Ectodermal cell (in vitro differentiated cells): ENCODE measurements around the gene CRYGN.

Source experiments
- H3K27ac ChIP-seq: 2 replicates; pipeline ENCODE4 v1.7.0; 2013; ENCODE audit warnings: mild to moderate bottlenecking, low read depth, low read length; ENCODE audit not compliant: insufficient read depth, poor library complexity, severe bottlenecking
- H3K27me3 ChIP-seq: 2 replicates; pipeline ENCODE4 v1.7.0; 2013; ENCODE audit warnings: mild to moderate bottlenecking, low read length; ENCODE audit not compliant: insufficient read depth, control insufficient read depth, poor library complexity, severe bottlenecking
- H3K36me3 ChIP-seq: one replicate; pipeline ENCODE4 v1.7.0; 2013; ENCODE audit warnings: low read length; ENCODE audit not compliant: control insufficient read depth, insufficient read depth
- H3K4me1 ChIP-seq: one replicate; pipeline ENCODE4 v1.7.0; 2013; ENCODE audit warnings: low read length; ENCODE audit not compliant: control insufficient read depth, insufficient read depth
- H3K4me3 ChIP-seq: 2 replicates; pipeline ENCODE4 v1.7.0; 2013; ENCODE audit warnings: low read depth, low read length, control low read depth; ENCODE audit not compliant: insufficient read depth
- H3K9me3 ChIP-seq: 2 replicates; pipeline ENCODE4 v1.7.0; 2013; ENCODE audit warnings: mild to moderate bottlenecking, low read length, moderate library complexity; ENCODE audit not compliant: control insufficient read depth
- WGBS, 2 experiments: methylation state at CpG; one replicate each; pipeline ENCODE4 v1.1.7; 2013; ENCODE audit warnings: missing lambda C conversion rate in 2 of 2; 5-methylcytosine and 5-hydroxymethylcytosine counted together

CRYGN gene

DNA sequence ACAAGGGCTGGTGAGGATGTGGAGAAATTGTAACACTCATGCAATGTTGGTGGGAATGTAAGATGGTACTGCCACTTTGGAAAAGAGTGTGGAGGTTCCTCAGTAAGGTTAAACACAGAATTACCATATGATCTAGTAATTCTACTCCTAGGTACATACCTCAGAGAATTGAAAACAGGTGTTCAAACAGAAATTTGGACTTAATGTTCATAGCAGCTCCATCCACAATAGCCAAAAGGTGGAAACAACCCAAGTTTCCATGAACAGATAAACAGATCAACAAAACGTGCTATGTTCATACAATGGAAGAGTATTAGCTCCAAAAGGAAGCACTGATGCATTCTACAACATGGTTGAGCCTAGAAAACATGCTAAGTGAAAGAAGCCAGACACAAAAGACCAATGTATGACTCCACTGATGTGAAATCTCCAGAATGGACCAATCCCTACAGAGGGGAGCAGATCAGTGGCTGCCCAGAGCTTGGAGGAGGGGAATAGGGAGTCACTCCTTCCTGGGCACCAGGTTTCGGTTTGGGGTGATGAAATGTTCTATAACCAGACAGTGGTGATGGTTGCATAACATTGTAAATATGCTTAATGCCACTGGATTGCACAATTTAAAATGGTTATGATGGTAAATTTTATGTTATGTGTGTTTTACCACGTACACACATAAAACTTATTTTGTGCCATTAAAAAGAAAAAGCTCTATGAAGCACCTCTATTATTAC lies 24.4 kb downstream of the CRYGN start:
- no peaks in the 10 kb centered on the region for H3K36me3 ChIP-seq
- H3K27me3 ChIP-seq: peaks cover 38% of the 10 kb centered on the region
- H3K4me3 ChIP-seq: no peak overlapping the region
- H3K27ac ChIP-seq: no peak overlapping the region
- H3K9me3 ChIP-seq: no peaks in the 10 kb centered on the region
- 91 to 100% methylated on average over 2 of the region's 3 CpGs for WGBS, 2 experiments
- H3K4me1 ChIP-seq: no peaks in the 10 kb centered on the region

- H3K4me1 ChIP-seq: no peaks in the 10 kb centered on the region
- H3K27ac ChIP-seq: no peak overlapping the region
- H3K36me3 ChIP-seq: no peaks in the 10 kb centered on the region
- 91 to 96% methylated on average over 4 of the region's 4 CpGs for WGBS, 2 experiments
- H3K4me3 ChIP-seq: no peak overlapping the region
- no peaks in the 10 kb centered on the region for H3K9me3 ChIP-seq
- H3K27me3 ChIP-seq: peaks cover 61% of the 10 kb centered on the region
Measured at GRCh38 chr7:151413241-151413640, 26.7 kb downstream of the CRYGN start.

DNA sequence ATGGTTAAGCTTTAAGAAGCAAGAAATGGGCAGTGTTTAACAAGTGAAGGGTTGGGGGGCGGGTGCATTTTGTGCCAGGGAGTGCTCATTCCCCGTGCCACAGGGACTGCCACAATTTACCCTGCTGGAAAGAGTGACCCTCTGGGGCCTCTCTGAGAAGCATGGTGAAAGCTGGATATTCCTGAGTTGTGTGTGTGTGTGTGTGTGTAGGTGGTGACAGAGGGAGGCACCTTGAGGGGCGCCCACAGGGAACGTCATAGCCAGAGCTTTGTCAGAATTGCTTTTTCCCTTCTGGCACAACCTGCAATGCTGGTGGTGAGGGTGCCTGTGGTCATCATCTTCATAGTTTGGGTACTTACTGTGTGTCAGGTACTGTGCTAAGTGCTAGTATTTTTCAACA lies 27.6 kb downstream of the CRYGN start:
- no peak overlapping the region for H3K4me3 ChIP-seq
- no peaks in the 10 kb centered on the region for H3K4me1 ChIP-seq
- no peaks in the 10 kb centered on the region for H3K36me3 ChIP-seq
- H3K27ac ChIP-seq: no peak overlapping the region
- H3K9me3 ChIP-seq: no peaks in the 10 kb centered on the region
- 83 to 87% methylated on average over 4 of the region's 4 CpGs for WGBS, 2 experiments
- H3K27me3 ChIP-seq: peaks cover 67% of the 10 kb centered on the region

DNA sequence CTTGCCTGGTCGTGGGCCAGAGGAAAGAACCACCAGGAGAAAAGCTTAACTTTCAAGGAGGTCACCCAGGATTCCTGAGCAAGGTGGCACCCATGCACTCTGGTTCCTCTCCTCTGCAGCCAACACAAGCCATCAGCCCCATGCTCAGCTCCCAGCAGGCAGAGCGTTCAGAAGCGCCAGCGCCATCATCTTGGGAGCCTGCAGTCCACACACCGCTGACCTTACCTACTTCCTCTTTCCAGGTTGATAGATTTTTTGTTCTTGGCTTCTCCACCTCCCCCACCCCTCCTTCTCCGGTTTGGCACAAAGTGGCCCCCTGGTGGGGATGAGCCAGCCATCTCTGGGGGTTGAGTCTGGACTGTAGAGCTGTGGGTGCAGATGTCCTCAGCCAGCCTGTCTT lies 28.4 kb downstream of the CRYGN start:
- Histone ChIP-seq H3K9me3 (no peaks in the 10 kb centered on the region), H3K4me3 (no peak overlapping the region), H3K27me3 (peaks cover 63% of the 10 kb centered on the region), H3K4me1 (no peaks in the 10 kb centered on the region), H3K27ac (no peak overlapping the region), H3K36me3 (no peaks in the 10 kb centered on the region)
- WGBS, 2 experiments: 65 to 72% methylated on average over 6 of the region's 6 CpGs

- Histone ChIP-seq H3K27ac (no peak overlapping the region), H3K9me3 (no peaks in the 10 kb centered on the region), H3K4me1 (no peaks in the 10 kb centered on the region), H3K27me3 (peaks cover 58% of the 10 kb centered on the region), H3K36me3 (no peaks in the 10 kb centered on the region), H3K4me3 (peak overlapping the region; percentile 67)
- 18% methylated on average over 55 of the region's 55 CpGs for WGBS, 2 experiments
Measured at GRCh38 chr7:151410405-151411390, 29.2 kb downstream of the CRYGN start.

DNA sequence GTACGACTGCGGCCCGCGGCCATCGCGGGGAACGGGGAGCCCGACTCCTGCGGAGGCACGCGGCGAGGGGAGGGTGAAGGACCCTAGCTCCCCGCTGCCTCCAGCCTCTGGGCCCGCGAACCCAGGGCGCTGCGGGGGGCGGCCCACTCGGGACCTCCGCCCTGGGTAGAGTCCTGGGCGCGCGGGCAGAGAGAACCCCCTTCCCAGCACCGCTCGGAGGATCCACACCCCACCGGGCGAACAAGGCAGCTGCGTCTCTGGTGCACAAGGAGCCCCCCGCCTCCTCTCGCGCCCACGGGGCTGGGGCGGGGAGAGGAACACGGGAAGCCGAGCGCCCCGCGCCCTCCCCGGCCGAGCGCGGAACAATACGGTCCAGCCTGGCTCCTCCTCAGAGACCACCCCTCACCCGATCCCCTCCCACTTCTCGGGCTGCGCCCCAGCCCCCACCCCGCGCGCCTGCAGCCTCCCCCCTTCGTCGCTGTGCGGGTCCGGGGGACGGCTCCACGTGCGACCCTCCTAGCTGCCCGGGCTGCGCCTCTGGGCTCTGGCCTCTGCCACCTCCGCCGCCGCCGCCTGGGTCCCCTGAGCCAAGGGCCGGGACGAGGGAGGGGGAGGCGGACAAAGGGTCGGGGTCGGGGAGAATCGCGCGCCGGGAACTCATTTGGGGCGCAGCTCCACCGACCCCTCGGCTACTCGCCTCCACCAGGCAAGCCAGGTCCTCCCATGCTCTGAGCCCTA lies 30.1 kb downstream of the CRYGN start, which contains the start of gene WDR86:
WDR86 (minus strand) TSS at position 372 of the 738 bp plus-strand sequence. CDS start 449 bp downstream, outside the sequence.
- Histone ChIP-seq H3K27me3 (peaks cover 56% of the 10 kb centered on the region), H3K4me3 (peak within 1 kb of the TSS; percentile 67), H3K36me3 (no peaks in the 10 kb centered on the region), H3K27ac (no peak within 1 kb of the TSS), H3K9me3 (no peaks in the 10 kb centered on the region), H3K4me1 (no peaks in the 10 kb centered on the region)
- 0% methylated on average over 75 of the region's 75 CpGs for WGBS, 2 experiments

- Histone ChIP-seq H3K4me1 (no peaks in the 10 kb centered on the region), H3K27me3 (peaks cover 56% of the 10 kb centered on the region), H3K27ac (no peak overlapping the region), H3K4me3 (peak overlapping the region; percentile 67), H3K36me3 (no peaks in the 10 kb centered on the region), H3K9me3 (no peaks in the 10 kb centered on the region)
- 2% methylated on average over 60 to 61 of the region's 61 CpGs for WGBS, 2 experiments
Measured at GRCh38 chr7:151408839-151409666, 30.9 kb downstream of the CRYGN start.

DNA sequence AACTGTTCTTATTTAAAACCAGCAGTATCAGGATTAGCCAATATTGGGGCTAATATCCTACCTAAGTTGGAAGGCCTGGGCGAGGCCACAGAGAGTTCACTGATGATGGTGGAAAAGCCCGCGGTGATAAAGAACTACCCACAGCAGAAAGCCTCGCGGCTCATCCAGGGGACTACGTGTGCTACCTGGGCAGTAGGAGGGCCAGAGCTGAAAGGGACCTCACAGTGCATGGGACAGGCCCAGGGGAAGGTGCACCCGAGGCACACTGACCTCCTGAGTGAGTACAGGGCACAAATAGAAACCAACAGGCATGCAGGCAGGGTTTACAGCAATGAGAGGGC lies 31.5 kb downstream of the CRYGN start:
- H3K4me3 ChIP-seq: peak overlapping the region; percentile 67
- peaks cover 56% of the 10 kb centered on the region for H3K27me3 ChIP-seq
- no peaks in the 10 kb centered on the region for H3K36me3 ChIP-seq
- H3K9me3 ChIP-seq: no peaks in the 10 kb centered on the region
- H3K4me1 ChIP-seq: no peaks in the 10 kb centered on the region
- 72 to 78% methylated on average over 7 of the region's 7 CpGs for WGBS, 2 experiments
- no peak overlapping the region for H3K27ac ChIP-seq

DNA sequence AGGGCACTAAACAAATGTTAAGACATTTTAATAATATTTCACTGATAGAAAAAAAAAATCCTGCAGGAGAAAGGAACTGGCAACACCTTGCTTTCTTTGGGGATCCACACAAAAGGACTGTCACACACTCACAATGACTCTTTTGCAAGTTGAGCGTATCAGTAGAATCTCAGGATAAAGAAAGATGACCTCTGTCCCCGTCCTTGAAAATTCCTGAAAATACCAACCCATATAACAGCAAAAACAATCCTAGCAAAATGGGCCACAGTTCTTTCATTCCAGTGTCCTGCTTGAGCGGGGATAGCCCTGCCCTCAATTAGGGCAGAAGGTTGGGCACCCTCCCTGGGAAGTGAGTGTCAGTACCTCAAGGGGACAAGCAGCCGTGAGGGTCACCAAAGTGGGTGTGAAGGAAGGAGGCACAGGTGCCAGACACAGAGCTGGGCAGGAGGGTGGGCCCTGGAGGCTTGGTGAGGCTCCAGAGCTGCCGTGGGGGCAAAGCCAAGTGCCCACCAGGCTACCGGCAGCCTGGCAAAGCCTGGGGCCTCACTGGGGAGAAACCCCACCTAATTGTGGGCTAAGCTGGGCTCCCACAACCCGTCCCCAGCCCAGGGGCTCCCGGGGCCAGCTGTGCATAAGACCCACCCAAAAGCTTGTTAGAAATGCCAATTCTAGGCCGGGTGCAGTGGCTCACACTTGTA lies 32.9 kb downstream of the CRYGN start:
- peaks cover 44% of the 10 kb centered on the region for H3K27me3 ChIP-seq
- no peak overlapping the region for H3K27ac ChIP-seq
- no peaks in the 10 kb centered on the region for H3K4me1 ChIP-seq
- 91 to 92% methylated on average over 9 of the region's 9 CpGs for WGBS, 2 experiments
- H3K9me3 ChIP-seq: no peaks in the 10 kb centered on the region
- H3K36me3 ChIP-seq: no peaks in the 10 kb centered on the region
- H3K4me3 ChIP-seq: no peak overlapping the region
